Neuronal stem cell (in vitro differentiated cells): ENCODE measurements around the gene TUSC1.

Experiments used
- DNase-seq: peaks from one replicate; pipeline ENCODE4 v3.0.0-alpha.2; 2013; ENCODE audit warnings: low spot score
- H2AFZ ChIP-seq: one replicate; pipeline ENCODE4 v1.6.1; 2013; ENCODE audit warnings: mild to moderate bottlenecking, low read length, inconsistent platforms
- H2AK5ac ChIP-seq: 2 replicates; pipeline ENCODE4 v1.6.1; 2013; ENCODE audit warnings: low read depth, mild to moderate bottlenecking, inconsistent platforms, low read length, moderate library complexity, mixed read lengths
- H2BK120ac ChIP-seq: 2 replicates; pipeline ENCODE4 v1.6.1; 2013; ENCODE audit warnings: low read depth, mild to moderate bottlenecking, inconsistent platforms, low read length, moderate library complexity, mixed read lengths
- H2BK12ac ChIP-seq: one replicate; pipeline ENCODE4 v1.6.1; 2013; ENCODE audit warnings: low read length, inconsistent platforms
- H2BK15ac ChIP-seq: 2 replicates; pipeline ENCODE4 v1.6.1; 2013; ENCODE audit warnings: mild to moderate bottlenecking, low read length, inconsistent platforms, mixed read lengths
- H2BK5ac ChIP-seq: one replicate; pipeline ENCODE4 v1.6.1; 2013; ENCODE audit warnings: inconsistent platforms, mild to moderate bottlenecking, low read length, moderate library complexity
- H3K14ac ChIP-seq: one replicate; pipeline ENCODE4 v1.6.1; 2013; ENCODE audit warnings: low read length, inconsistent platforms
- H3K18ac ChIP-seq: 2 replicates; pipeline ENCODE4 v1.6.1; 2013; ENCODE audit warnings: low read length, inconsistent platforms
- H3K23ac ChIP-seq: 2 replicates; pipeline ENCODE4 v1.6.1; 2013; ENCODE audit warnings: low read depth, mild to moderate bottlenecking, mixed read lengths, low read length, inconsistent platforms; ENCODE audit not compliant: poor library complexity
- H3K27ac ChIP-seq: replicated peaks from 3 replicates; pipeline ENCODE4 v1.5.1; 2013; ENCODE audit warnings: low read length, inconsistent platforms
- H3K27me3 ChIP-seq, 3 experiments: 2 replicates each; pipeline ENCODE4 v1.6.1; 2013; ENCODE audit warnings: low read length in 3 of 3, mild to moderate bottlenecking in 2 of 3, inconsistent platforms in 1 of 3, low read depth in 1 of 3, mixed read lengths in 1 of 3, moderate library complexity in 1 of 3; ENCODE audit not compliant: control insufficient read depth in 3 of 3, insufficient read depth in 3 of 3
- H3K36me3 ChIP-seq, 2 donors: replicated peaks in 1 of 2; 2 replicates each; pipeline ENCODE4 v1.6.1; 2013; ENCODE audit warnings: low read length in 2 of 2; ENCODE audit not compliant: control insufficient read depth in 2 of 2, insufficient read depth in 2 of 2
- H3K4ac ChIP-seq: 2 replicates; pipeline ENCODE4 v1.6.1; 2013; ENCODE audit warnings: inconsistent platforms, mild to moderate bottlenecking, low read length, moderate library complexity
- H3K4me1 ChIP-seq, 2 donors: 1 replicate in 1 of 2; 2 replicates in 1 of 2; pipeline ENCODE4 v1.6.1; 2013; ENCODE audit warnings: low read length in 2 of 2, low read depth in 1 of 2; ENCODE audit not compliant: control insufficient read depth in 2 of 2, insufficient read depth in 1 of 2
- H3K4me2 ChIP-seq: one replicate; pipeline ENCODE4 v1.6.1; 2013; ENCODE audit warnings: mild to moderate bottlenecking, low read length, inconsistent platforms; ENCODE audit not compliant: insufficient read depth, poor library complexity, severe bottlenecking
- H3K4me3 ChIP-seq, 2 donors: 2 replicates each; pipeline ENCODE4 v1.5.1; 2013; ENCODE audit warnings: low read length in 2 of 2, mild to moderate bottlenecking in 2 of 2, inconsistent platforms in 1 of 2, moderate library complexity in 1 of 2
- H3K79me1 ChIP-seq: one replicate; pipeline ENCODE4 v1.6.1; 2013; ENCODE audit warnings: low read depth, mild to moderate bottlenecking, inconsistent platforms, low read length, moderate library complexity
- H3K9ac ChIP-seq: one replicate; pipeline ENCODE4 v1.6.1; 2013; ENCODE audit warnings: mild to moderate bottlenecking, low read depth, low read length, inconsistent platforms; ENCODE audit not compliant: poor library complexity
- H3K9me3 ChIP-seq, 2 donors: replicated peaks in 1 of 2; 2 replicates each; pipeline versions ENCODE3 to v1.6.1; 2013; ENCODE audit warnings: low read length in 2 of 2, mild to moderate bottlenecking in 2 of 2, inconsistent platforms in 1 of 2, low read depth in 1 of 2, mixed read lengths in 1 of 2, moderate library complexity in 1 of 2; ENCODE audit not compliant: control insufficient read depth in 2 of 2, insufficient read depth in 1 of 2
- H4K8ac ChIP-seq: one replicate; pipeline ENCODE4 v1.6.1; 2013; ENCODE audit warnings: low read depth, mild to moderate bottlenecking, inconsistent platforms, low read length, moderate library complexity
- H4K91ac ChIP-seq: one replicate; pipeline ENCODE4 v1.6.1; 2013; ENCODE audit warnings: low read length, low read depth, mild to moderate bottlenecking, inconsistent platforms; ENCODE audit not compliant: poor library complexity
- WGBS, 2 donors: extraction: QIAGEN DNeasy Blood & Tissue Kit; methylation state at CpG; one replicate each; pipeline ENCODE4 v1.1.7; 2013; ENCODE audit warnings: missing lambda C conversion rate in 2 of 2, mixed read lengths in 1 of 2; ENCODE audit not compliant: insufficient read length in 2 of 2, insufficient replicate concordance in 1 of 2; ENCODE audit errors: extremely low coverage in 2 of 2; 5-methylcytosine and 5-hydroxymethylcytosine counted together

Gene TUSC1

GRCh38 chr9:25629231-25629630, 49.0 kb downstream of the TUSC1 start:
- no peak overlapping the region for H3K4me3 ChIP-seq
- no peak overlapping the region for H4K8ac ChIP-seq
- no peaks in the 10 kb centered on the region for H3K27me3 ChIP-seq
- H3K18ac ChIP-seq, result no peak overlapping the region
- H3K4me1 ChIP-seq, result no peaks in the 10 kb centered on the region
- H3K9ac ChIP-seq, result no peak overlapping the region
- H4K91ac ChIP-seq, result no peak overlapping the region
- H3K27ac ChIP-seq, result no peak overlapping the region
- H3K4me2 ChIP-seq, result no peak overlapping the region
- WGBS, 2 donors, result no CpG with 5 or more reads among the region's 3 CpGs
- H3K4ac ChIP-seq, result no peak overlapping the region
- H3K14ac ChIP-seq, result no peak overlapping the region
- no peak overlapping the region for H3K23ac ChIP-seq
- no peak overlapping the region for H2BK5ac ChIP-seq
- no peak overlapping the region for H2BK12ac ChIP-seq
- no peak overlapping the region for H2BK15ac ChIP-seq
- DNase-seq, result no peak
- no peaks in the 10 kb centered on the region for H3K79me1 ChIP-seq
- no peak overlapping the region for H2AK5ac ChIP-seq
- H3K9me3 ChIP-seq, result no peaks in the 10 kb centered on the region
- no peak overlapping the region for H2BK120ac ChIP-seq
- no peak overlapping the region for H2AFZ ChIP-seq
- H3K36me3 ChIP-seq, result no peaks in the 10 kb centered on the region
